Bronchial epithelial cell (primary cell): ENCODE data around the gene RAB8B. TPM values are rescaled to one million over a fixed set of nuclear protein-coding genes. Genes with fewer than 3 reads are reported as not detected.
"Not testable (repeated sequence)": the region's sequence is repeated elsewhere in the genome, so short reads cannot be mapped to it uniquely, and the experiment has no call there.

ENCODE experiments used
- DNase-seq: peaks from one replicate; pipeline ENCODE4 v3.0.0-alpha.2; 2010; ENCODE audit warnings: low read depth
- FAIRE-seq: peaks from 2 replicates; lab custom pipeline; 2011; peaks lifted over from hg19 to GRCh38; lab: Jason Lieb, UNC
- H3K27me3 ChIP-seq: 2 replicates; pipeline ENCODE4 v1.5.1; 2011; ENCODE audit warnings: low read length; ENCODE audit not compliant: control insufficient read depth, insufficient read depth
- H3K36me3 ChIP-seq: 2 replicates; pipeline ENCODE4 v1.5.1; 2011; ENCODE audit warnings: low read length; ENCODE audit not compliant: control insufficient read depth, insufficient read depth
- H3K4me3 ChIP-seq: 2 replicates; pipeline ENCODE4 v1.5.1; 2011; ENCODE audit warnings: mild to moderate bottlenecking, low read depth, low read length, control low read depth
- CTCF ChIP-seq: IDR thresholded peaks from 2 replicates; pipeline ENCODE4 v1.5.1; 2011; ENCODE audit warnings: mild to moderate bottlenecking, moderate library complexity, low read length, control low read depth, inconsistent platforms; ENCODE audit not compliant: insufficient read depth, severe bottlenecking
- total RNA-seq: library from RNA; depleted of rRNA; stranded (reverse); fragments of >200 nt; gene quantifications from 2 replicates; pipeline ENCODE4 v1.2.1, GENCODE V29; 2014

RAB8B gene
- total RNA-seq, 1 donor from 2014 or later: 18.7 TPM

DNA sequence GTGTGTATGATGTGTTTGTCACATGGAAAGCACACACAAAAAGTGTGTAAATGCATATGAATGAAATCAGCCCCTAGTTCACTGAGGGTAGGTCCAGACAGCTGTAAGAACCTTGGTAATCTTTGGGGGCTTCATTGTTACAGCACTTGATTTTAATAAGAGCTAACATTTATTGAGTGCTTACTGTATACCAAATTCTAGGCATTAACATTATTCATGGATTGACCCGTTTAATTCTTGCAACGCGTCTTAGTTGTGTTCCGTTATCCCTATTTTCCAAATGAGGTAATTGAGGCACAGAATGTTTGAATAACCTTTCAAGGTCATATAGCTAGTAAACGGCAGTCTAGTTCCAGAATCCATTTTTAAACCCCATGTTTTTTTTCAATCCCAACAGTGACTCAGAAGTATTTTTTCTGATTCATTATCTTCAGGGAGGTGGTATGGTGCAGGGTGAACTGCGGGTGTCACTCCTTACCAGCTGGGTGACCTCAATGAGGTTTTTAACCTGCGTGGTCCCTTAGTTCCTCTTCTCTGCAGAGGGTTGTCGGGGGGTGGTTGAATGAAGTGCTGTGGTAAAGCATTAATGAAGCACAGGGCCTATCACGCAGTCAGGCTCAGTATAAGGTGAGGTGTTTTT, 14.2 kb downstream of the RAB8B start:
- DNase-seq (peak; percentile 19), FAIRE-seq (no peak)
- H3K36me3 ChIP-seq: no peaks in the 10 kb centered on the region
- no peak overlapping the region for H3K4me3 ChIP-seq
- no peaks in the 10 kb centered on the region for H3K27me3 ChIP-seq
- no peak for TF ChIP-seq CTCF

GRCh38 chr15:63206079-63206478, 16.7 kb downstream of the RAB8B start:
- Histone ChIP-seq H3K4me3 (no peak overlapping the region), H3K27me3 (no peaks in the 10 kb centered on the region), H3K36me3 (no peaks in the 10 kb centered on the region)
- DNase-seq (no peak), FAIRE-seq (no peak)
- TF ChIP-seq CTCF: no peak

GRCh38 chr15:63208824-63209223, 19.4 kb downstream of the RAB8B start:
- not testable (repeated sequence) for H3K4me3 ChIP-seq, H3K36me3 ChIP-seq, DNase-seq, FAIRE-seq, H3K27me3 ChIP-seq

- Histone ChIP-seq H3K27me3 (no peaks in the 10 kb centered on the region), H3K36me3 (no peaks in the 10 kb centered on the region), H3K4me3 (no peak overlapping the region)
- FAIRE-seq (no peak), DNase-seq (no peak)
- TF ChIP-seq CTCF: no peak
Measured at GRCh38 chr15:63210151-63211091, 21.0 kb downstream of the RAB8B start.

DNA sequence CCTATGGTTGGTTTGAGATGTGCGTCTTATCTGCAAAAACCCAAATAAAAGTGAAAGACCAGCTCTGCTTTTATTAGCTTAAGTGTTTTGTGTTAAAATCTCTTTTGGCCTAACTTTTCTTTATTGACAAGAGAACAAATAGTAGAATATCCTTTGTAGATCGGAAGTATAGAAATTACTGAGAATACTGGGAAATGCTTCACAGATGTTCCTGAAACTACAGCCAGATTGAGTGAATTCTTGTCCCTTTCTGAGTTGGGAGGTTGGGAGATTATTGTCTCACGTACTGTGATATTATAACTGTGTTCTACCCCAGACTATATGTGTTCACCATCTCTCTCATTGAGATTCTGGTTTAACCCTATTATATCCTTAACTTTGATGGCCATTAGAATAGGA, 21.7 kb downstream of the RAB8B start:
- no peaks in the 10 kb centered on the region for H3K27me3 ChIP-seq
- DNase-seq: no peak
- H3K36me3 ChIP-seq: no peaks in the 10 kb centered on the region
- TF ChIP-seq CTCF: no peak
- FAIRE-seq: no peak
- H3K4me3 ChIP-seq: no peak overlapping the region

DNA sequence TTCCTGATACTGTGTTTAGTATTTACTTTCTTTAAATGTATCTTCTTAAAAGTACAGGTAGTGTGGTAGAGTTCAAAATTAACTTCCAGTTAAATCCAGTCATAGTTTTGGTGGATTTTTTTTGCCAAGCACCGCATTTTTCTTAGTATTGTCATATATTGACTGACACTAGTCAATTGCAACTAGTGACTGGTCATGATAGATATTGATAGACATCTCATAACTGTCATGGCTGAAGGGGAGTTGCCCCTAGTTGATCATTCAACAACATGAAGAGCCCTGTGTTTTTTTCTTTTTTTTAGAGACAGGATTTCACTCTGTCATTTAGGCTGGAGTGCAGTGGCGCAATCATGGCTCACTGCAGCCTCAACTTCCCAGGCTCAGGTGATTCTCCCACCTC, 22.1 kb downstream of the RAB8B start:
- Histone ChIP-seq H3K4me3 (no peak overlapping the region), H3K36me3 (no peaks in the 10 kb centered on the region), H3K27me3 (no peaks in the 10 kb centered on the region)
- DNase-seq (no peak), FAIRE-seq (no peak)
- TF ChIP-seq CTCF: no peak
